ENCODE data around the gene HNF1A.

DNA sequence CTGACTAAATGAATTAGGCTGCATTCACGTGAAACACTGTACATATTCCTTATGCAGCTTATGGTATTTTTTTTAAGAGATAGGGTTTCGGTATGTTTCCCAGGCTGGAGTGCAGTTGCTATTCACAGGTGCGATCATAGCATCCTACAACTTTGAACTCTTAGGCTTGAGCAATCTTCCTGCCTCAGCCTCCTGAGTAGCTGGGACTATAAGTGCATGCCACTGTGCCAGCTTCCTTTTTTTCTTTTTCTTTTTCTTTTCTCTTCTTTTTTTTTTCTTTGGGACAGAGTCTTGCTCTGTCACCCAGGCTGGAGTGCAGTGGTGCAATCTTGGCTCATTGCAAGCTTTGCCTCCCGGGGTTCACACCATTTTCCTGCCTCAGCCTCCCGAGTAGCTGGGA lies 38.3 kb upstream of the HNF1A start:
- TF ChIP-seq CTCF (IDR thresholded peaks at IDR 0.05): no peak
- TF ChIP-seq POLR2AphosphoS5 (IDR thresholded peaks at IDR 0.05): no peak
- TF ChIP-seq POLR2A (IDR thresholded peaks at IDR 0.05): no peak
